Spleen (tissue), 11 donors: ENCODE measurements around the gene TTC9C. TPM values are rescaled to one million over a fixed set of nuclear protein-coding genes. Genes with fewer than 3 reads are reported as not detected.

Experiments used
- DNase-seq: peaks from one replicate; pipeline ENCODE4 v3.0.0-alpha.2; 2020
- H3K27ac ChIP-seq, 8 donors: fragments of 200-600 bp; sonication (generic) in 7 of 8; 1 replicate in 4 of 8; 2 replicates in 4 of 8; pipeline versions ENCODE4 v1.5.0 to v1.8.0; 2016 to 2021; ENCODE audit warnings: inconsistent platforms in 4 of 8, mild to moderate bottlenecking in 4 of 8, moderate library complexity in 1 of 8
- H3K27me3 ChIP-seq, 7 donors: fragments of 200-600 bp; sonication (generic) in 6 of 7; replicated peaks in 1 of 7; 1 replicate in 4 of 7; 2 replicates in 3 of 7; pipeline versions ENCODE4 v1.5.0 to v1.8.0; 2016 to 2021; ENCODE audit warnings: inconsistent platforms in 3 of 7, mild to moderate bottlenecking in 1 of 7
- H3K36me3 ChIP-seq, 6 donors: fragments of 200-600 bp; sonication (generic) in 5 of 6; 1 replicate in 4 of 6; 2 replicates in 2 of 6; pipeline versions ENCODE4 v1.5.0 to v1.8.0; 2016 to 2021; ENCODE audit warnings: inconsistent platforms in 2 of 6
- H3K4me1 ChIP-seq, 6 donors: fragments of 200-600 bp; sonication (generic) in 5 of 6; 1 replicate in 3 of 6; 2 replicates in 3 of 6; pipeline versions ENCODE4 v1.5.0 to v1.8.0; 2016 to 2021; ENCODE audit warnings: inconsistent platforms in 3 of 6
- H3K4me3 ChIP-seq, 8 donors: fragments of 200-600 bp; sonication (generic) in 7 of 8; 1 replicate in 4 of 8; 2 replicates in 4 of 8; pipeline versions ENCODE4 v1.5.0 to v1.8.0; 2016 to 2021; ENCODE audit warnings: inconsistent platforms in 4 of 8, mild to moderate bottlenecking in 4 of 8, moderate library complexity in 2 of 8
- H3K9me3 ChIP-seq, 8 donors: fragments of 200-600 bp; sonication (generic) in 7 of 8; 1 replicate in 4 of 8; 2 replicates in 4 of 8; pipeline versions ENCODE4 v1.5.0 to v1.8.0; 2016 to 2021; ENCODE audit warnings: inconsistent platforms in 4 of 8
- CTCF ChIP-seq, 11 experiments: fragments of 200-600 bp in 7 of 11; fragments of 450-650 bp in 4 of 11; sonication (generic) in 4 of 11; IDR thresholded peaks in 8 of 11; conservative IDR thresholded peaks in 3 of 11; 1 replicate in 7 of 11; 2 replicates in 4 of 11; pipeline versions ENCODE4 v1.4.0 to v1.8.0; 2016 to 2021; ENCODE audit warnings: antibody characterized with exemption in 11 of 11, inconsistent platforms in 4 of 11, mild to moderate bottlenecking in 1 of 11
- POLR2A ChIP-seq, 3 donors: fragments of 450-650 bp; IDR thresholded peaks; one replicate each; pipeline ENCODE4 v1.5.1; 2017; ENCODE audit warnings: antibody characterized with exemption in 3 of 3, mild to moderate bottlenecking in 1 of 3
- POLR2AphosphoS5 ChIP-seq, 3 donors: sonication (generic); formaldehyde crosslinking; IDR thresholded peaks; one replicate each; pipeline ENCODE4 v1.5.1; 2017; ENCODE audit warnings: antibody characterized with exemption in 3 of 3
- WGBS, 5 donors: extraction: QIAGEN DNeasy Blood & Tissue Kit in 3 of 5; methylation state at CpG; one replicate each; pipeline versions ENCODE4 v1.1.5 to v1.1.7; 2013 to 2018; 5-methylcytosine and 5-hydroxymethylcytosine counted together
- intact Hi-C: fragments of 100-400 bp; cut with DNase I; formaldehyde crosslinking; loops from one replicate; pipeline ENCODE4 v1.15.0; 2023; ENCODE audit warnings: low total_unique reads
- polyA plus RNA-seq, 3 donors: library from polyadenylated mRNA; stranded (reverse); fragments of 200-250 nt; gene quantifications; one replicate each; pipeline ENCODE4 v1.2.1, GENCODE V29; 2013
- total RNA-seq, 7 donors: library from RNA; depleted of rRNA in 3 of 7; stranded (reverse); fragments of >200 nt in 3 of 7; fragmentation: NEBNext Ultra II Directional in 4 of 7; extraction: Animal tissue kit (Norgen Biotek cat#: 25700) in 4 of 7; gene quantifications; one replicate each; pipeline versions ENCODE4 v1.1.0 to v1.2.1, GENCODE V29; 2016 to 2021
- donor health status: healthy with polysubstance abuse.
- donor health status: DM: no; HTN: no; CAD: no; lungs with moderate emphysema.
- donor health status: DM: no; HTN: no; CAD: no.
- donor health status: Bipolar disorder and iron deficiency.
- donor health status: healthy.
- donor health status: DM: no; HTN: no; CAD: no.
- donor health status: DM: yes; HTN: yes; CAD: no.

The TTC9C gene
- total and polyA plus RNA-seq, 10 donors, result 25.4 to 47.1 (median 30.9) TPM

- Histone ChIP-seq H3K4me1 (peaks cover 0 to 13% (median 0%) of the 10 kb centered on the region in 6 donors), H3K4me3 (no peak overlapping the region), H3K36me3 (peaks cover 0 to 87% (median 53%) of the 10 kb centered on the region in 6 donors), H3K27me3 (no peaks in the 10 kb centered on the region), H3K9me3 (no peaks in the 10 kb centered on the region), H3K27ac (no peak overlapping the region)
- TF ChIP-seq POLR2A (IDR thresholded peaks at IDR 0.05), result no peak
- no peak for TF ChIP-seq POLR2AphosphoS5 (IDR thresholded peaks at IDR 0.05)
- no peak for TF ChIP-seq CTCF (IDR thresholded peaks at IDR 0.05 in 8 of 11, conservative IDR thresholded peaks at IDR 0.05 in 3 of 11)
- no peak for DNase-seq
- intact Hi-C loops, result no loop called here
- WGBS, 5 donors, result 89 to 95% (median 90%) methylated on average over 3 of the region's 3 CpGs
Measured at GRCh38 chr11:62778441-62778840, 50.2 kb downstream of the TTC9C start.

- intact Hi-C loops, result no loop called here
- TF ChIP-seq POLR2A (IDR thresholded peaks at IDR 0.05) (no peak), POLR2AphosphoS5 (IDR thresholded peaks at IDR 0.05) (no peak), CTCF (IDR thresholded peaks at IDR 0.05 in 8 of 11, conservative IDR thresholded peaks at IDR 0.05 in 3 of 11) (no peak)
- DNase-seq, result no peak
- no peaks in the 10 kb centered on the region for H3K9me3 ChIP-seq
- no peaks in the 10 kb centered on the region for H3K27me3 ChIP-seq
- no peak overlapping the region for H3K4me3 ChIP-seq
- H3K27ac ChIP-seq, result no peak overlapping the region
- H3K36me3 ChIP-seq, result peaks cover 0 to 67% (median 33%) of the 10 kb centered on the region in 6 donors
- peaks cover 9 to 19% (median 13%) of the 10 kb centered on the region in 6 donors for H3K4me1 ChIP-seq
- WGBS, 5 donors, result 93 to 99% (median 97%) methylated on average over 7 of the region's 7 CpGs
Measured at GRCh38 chr11:62782753-62783152, 54.5 kb downstream of the TTC9C start.

GRCh38 chr11:62786318-62787004, 58.2 kb downstream of the TTC9C start:
- Histone ChIP-seq H3K36me3 (peaks cover 0 to 56% (median 31%) of the 10 kb centered on the region in 6 donors), H3K27me3 (no peaks in the 10 kb centered on the region), H3K27ac (peak overlapping the region; percentile 95 to 100 (median 98)), H3K9me3 (no peaks in the 10 kb centered on the region), H3K4me3 (peak overlapping the region; percentile 85 to 99 (median 98)), H3K4me1 (peaks cover 31 to 52% (median 50%) of the 10 kb centered on the region in 6 donors)
- TF ChIP-seq POLR2A (IDR thresholded peaks at IDR 0.05), result no peak
- peak in 1 of 3 donors; percentile 65 for TF ChIP-seq POLR2AphosphoS5 (IDR thresholded peaks at IDR 0.05)
- peak; percentile 93 to 99 (median 97) for TF ChIP-seq CTCF (IDR thresholded peaks at IDR 0.05 in 8 of 11, conservative IDR thresholded peaks at IDR 0.05 in 3 of 11)
- peak; percentile 97 for DNase-seq
- intact Hi-C loops, result loop anchor here (5.0 kb wide), 1 partner anchor 71 kb away; no protein-coding TSS in a partner anchor
- 1 to 2% (median 2%) methylated on average over 27 to 51 of the region's 51 CpGs for WGBS, 5 donors

- Histone ChIP-seq H3K4me1 (peaks cover 34 to 60% (median 55%) of the 10 kb centered on the region in 6 donors), H3K36me3 (peaks cover 0 to 51% (median 28%) of the 10 kb centered on the region in 6 donors), H3K27me3 (no peaks in the 10 kb centered on the region), H3K9me3 (no peaks in the 10 kb centered on the region), H3K27ac (peak within 1 kb of the TSS; percentile 95 to 100 (median 98)), H3K4me3 (peak within 1 kb of the TSS; percentile 85 to 99 (median 98))
- 0 to 1% (median 1%) methylated on average over 56 to 88 of the region's 88 CpGs for WGBS, 5 donors
- DNase-seq, result peak; percentile 99
- intact Hi-C loops, result loop anchor here (5.0 kb wide), 1 partner anchor 70 kb away; no protein-coding TSS in a partner anchor
- TF ChIP-seq POLR2A (IDR thresholded peaks at IDR 0.05) (peak; percentile 38 to 96 (median 92)), POLR2AphosphoS5 (IDR thresholded peaks at IDR 0.05) (peak; percentile 100), CTCF (IDR thresholded peaks at IDR 0.05 in 8 of 11, conservative IDR thresholded peaks at IDR 0.05 in 3 of 11) (peak in 9 of 11 experiments; percentile 4 to 69 (median 48))
Measured at GRCh38 chr11:62787005-62787759, 58.9 kb downstream of the TTC9C start, which contains the start of gene TMEM179B. Gene TMEM179B (plus strand): TSS chr11:62787402. CDS start chr11:62787432, 30 bp downstream.
